Measurements from ENCODE around the gene MYO7B. TPM values are rescaled to one million over a fixed set of nuclear protein-coding genes. Genes with fewer than 3 reads are reported as not detected.
"Not testable (repeated sequence)": the region's sequence is repeated elsewhere in the genome, so short reads cannot be mapped to it uniquely, and the experiment has no call there.

MYO7B gene
- total and polyA plus RNA-seq, 7 donors = 0.28 to 0.61 (median 0.49) TPM

- ATAC-seq (peak in 1 of 4 donors; percentile 17), DNase-seq (no peak)
- intact Hi-C loops (cut with DNase I) = loop anchor here in 1 of 2 donors (10.0 kb wide), 1 partner anchor 129 kb away; no protein-coding TSS in a partner anchor
These were observed 9.8 kb upstream of the MYO7B start for GRCh38 chr2:127525691-127526131.

GRCh38 chr2:127526132-127527000 is 9.1 kb upstream of the MYO7B start, which contains the start of gene IWS1:
TSS of gene IWS1 (minus strand) at chr2:127526489. CDS start at chr2:127526208, 281 bp downstream.
- intact Hi-C loops (cut with DNase I) = loop anchor here in 1 of 2 donors (10.0 kb wide), 1 partner anchor 128 kb away; no protein-coding TSS in a partner anchor
- ATAC-seq (peak; percentile 94 to 97 (median 94)), DNase-seq (peak; percentile 96 to 98)
- Histone ChIP-seq H3K27ac (peak within 1 kb of the TSS; percentile 92), H3K4me3 (peak within 1 kb of the TSS; percentile 79), H3K27me3 (ENCODE audit: insufficient read depth in 3 of 3, low read length in 2 of 3) (no peaks in the 10 kb centered on the region), H3K9me3 (no peaks in the 10 kb centered on the region), H3K36me3 (ENCODE audit: insufficient read depth in 1 of 2, low read depth in 1 of 2) (peaks cover 8 to 23% of the 10 kb centered on the region in 2 donors), H3K4me1 (peaks cover 15% of the 10 kb centered on the region)
- 0 to 1% (median 0%) methylated on average over 70 of the region's 70 CpGs for WGBS, 3 donors
- TF ChIP-seq, protein P1, sequence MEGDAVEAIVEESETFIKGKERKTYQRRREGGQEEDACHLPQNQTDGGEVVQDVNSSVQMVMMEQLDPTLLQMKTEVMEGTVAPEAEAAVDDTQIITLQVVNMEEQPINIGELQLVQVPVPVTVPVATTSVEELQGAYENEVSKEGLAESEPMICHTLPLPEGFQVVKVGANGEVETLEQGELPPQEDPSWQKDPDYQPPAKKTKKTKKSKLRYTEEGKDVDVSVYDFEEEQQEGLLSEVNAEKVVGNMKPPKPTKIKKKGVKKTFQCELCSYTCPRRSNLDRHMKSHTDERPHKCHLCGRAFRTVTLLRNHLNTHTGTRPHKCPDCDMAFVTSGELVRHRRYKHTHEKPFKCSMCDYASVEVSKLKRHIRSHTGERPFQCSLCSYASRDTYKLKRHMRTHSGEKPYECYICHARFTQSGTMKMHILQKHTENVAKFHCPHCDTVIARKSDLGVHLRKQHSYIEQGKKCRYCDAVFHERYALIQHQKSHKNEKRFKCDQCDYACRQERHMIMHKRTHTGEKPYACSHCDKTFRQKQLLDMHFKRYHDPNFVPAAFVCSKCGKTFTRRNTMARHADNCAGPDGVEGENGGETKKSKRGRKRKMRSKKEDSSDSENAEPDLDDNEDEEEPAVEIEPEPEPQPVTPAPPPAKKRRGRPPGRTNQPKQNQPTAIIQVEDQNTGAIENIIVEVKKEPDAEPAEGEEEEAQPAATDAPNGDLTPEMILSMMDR (IDR thresholded peaks at IDR 0.05) = peak; percentile 36

More at GRCh38 chr2:127525691-127526131, 9.8 kb upstream of the MYO7B start:
- WGBS, 3 donors = 1% methylated on average over 19 of the region's 19 CpGs
- Histone ChIP-seq H3K4me3 (peak overlapping the region; percentile 79), H3K36me3 (ENCODE audit: insufficient read depth in 1 of 2, low read depth in 1 of 2) (peaks cover 8 to 30% of the 10 kb centered on the region in 2 donors), H3K27ac (peak overlapping the region; percentile 92), H3K27me3 (ENCODE audit: insufficient read depth in 3 of 3, low read length in 2 of 3) (no peaks in the 10 kb centered on the region), H3K4me1 (peaks cover 15% of the 10 kb centered on the region), H3K9me3 (no peaks in the 10 kb centered on the region)
- TF ChIP-seq, protein P1 (IDR thresholded peaks at IDR 0.05) = no peak

GRCh38 chr2:127527001-127527804 is 8.3 kb upstream of the MYO7B start:
- intact Hi-C loops (cut with DNase I) = loop anchor here in 1 of 2 donors (10.0 kb wide), 1 partner anchor 128 kb away; no protein-coding TSS in a partner anchor

GRCh38 chr2:127528487-127528886 is 7.0 kb upstream of the MYO7B start:
- H3K9me3 ChIP-seq = no peaks in the 10 kb centered on the region
- H3K4me1 ChIP-seq = peaks cover 9% of the 10 kb centered on the region
- DNase-seq (no peak), ATAC-seq (peak in 3 of 4 donors; percentile 13 to 50 (median 35))
- 45 to 71% (median 54%) methylated on average over 4 of the region's 4 CpGs for WGBS, 3 donors
- no peaks in the 10 kb centered on the region for H3K27me3 ChIP-seq (ENCODE audit: insufficient read depth in 3 of 3, low read length in 2 of 3)
- peaks cover under 1 to 2% of the 10 kb centered on the region in 2 donors for H3K36me3 ChIP-seq (ENCODE audit: insufficient read depth in 1 of 2, low read depth in 1 of 2)
- H3K4me3 ChIP-seq = no peak overlapping the region
- peak overlapping the region; percentile 50 for H3K27ac ChIP-seq
- intact Hi-C loops (cut with DNase I) = loop anchor here in 1 of 2 donors (10.0 kb wide), 1 partner anchor 126 kb away; no protein-coding TSS in a partner anchor
- TF ChIP-seq, protein P1 (IDR thresholded peaks at IDR 0.05) = no peak

More at GRCh38 chr2:127527001-127527804, 8.3 kb upstream of the MYO7B start:
- Histone ChIP-seq H3K27ac (peak overlapping the region; percentile 92), H3K27me3 (ENCODE audit: insufficient read depth in 3 of 3, low read length in 2 of 3) (no peaks in the 10 kb centered on the region), H3K9me3 (no peaks in the 10 kb centered on the region), H3K36me3 (ENCODE audit: insufficient read depth in 1 of 2, low read depth in 1 of 2) (peaks cover 8 to 15% of the 10 kb centered on the region in 2 donors), H3K4me3 (peak overlapping the region; percentile 79), H3K4me1 (peaks cover 11% of the 10 kb centered on the region)
- TF ChIP-seq, protein P1 (IDR thresholded peaks at IDR 0.05) = no peak
- WGBS, 3 donors = 32 to 37% (median 34%) methylated on average over 13 of the region's 13 CpGs
- ATAC-seq = peak; percentile 11 to 46 (median 32)
- DNase-seq = no peak

- ATAC-seq = not testable (repeated sequence)
These were observed 6.1 kb upstream of the MYO7B start for GRCh38 chr2:127529416-127529815.

More at GRCh38 chr2:127529416-127529815, 6.1 kb upstream of the MYO7B start:
- WGBS, 3 donors = 75 to 80% (median 75%) methylated on average over 2 of the region's 2 CpGs
- not testable (repeated sequence) for H3K27ac ChIP-seq; H3K27me3 ChIP-seq (ENCODE audit: insufficient read depth in 3 of 3, low read length in 2 of 3); H3K4me3 ChIP-seq; H3K4me1 ChIP-seq; H3K36me3 ChIP-seq (ENCODE audit: insufficient read depth in 1 of 2, low read depth in 1 of 2); H3K9me3 ChIP-seq; DNase-seq
- intact Hi-C loops (cut with DNase I) = loop anchor here in 1 of 2 donors (10.0 kb wide), 1 partner anchor 125 kb away; no protein-coding TSS in a partner anchor

All from psoas muscle (tissue), 8 donors.